Esophagus (tissue), 2 donors: Measurements from ENCODE around the gene BET1. TPM values are rescaled to one million over a fixed set of nuclear protein-coding genes. Genes with fewer than 3 reads are reported as not detected.

Experiments
- H3K27ac ChIP-seq, 2 donors: one replicate each; pipeline ENCODE4 v1.5.1; 2013; ENCODE audit warnings: low read depth in 2 of 2, mild to moderate bottlenecking in 2 of 2, inconsistent platforms in 1 of 2, low read length in 1 of 2, moderate library complexity in 1 of 2
- H3K27me3 ChIP-seq, 2 donors: one replicate each; pipeline ENCODE4 v1.6.1; 2013; ENCODE audit warnings: low read length in 2 of 2, control low read depth in 1 of 2, mild to moderate bottlenecking in 1 of 2; ENCODE audit not compliant: insufficient read depth in 2 of 2, control insufficient read depth in 1 of 2
- H3K36me3 ChIP-seq, 2 donors: one replicate each; pipeline ENCODE4 v1.6.1; 2013; ENCODE audit warnings: low read length in 1 of 2; ENCODE audit not compliant: control insufficient read depth in 2 of 2, insufficient read depth in 2 of 2
- H3K4me1 ChIP-seq, 2 donors: one replicate each; pipeline ENCODE4 v1.6.1; 2013; ENCODE audit warnings: low read length in 1 of 2; ENCODE audit not compliant: control insufficient read depth in 2 of 2, insufficient read depth in 2 of 2
- H3K4me3 ChIP-seq, 2 donors: one replicate each; pipeline ENCODE4 v1.5.1; 2013; ENCODE audit warnings: low read length in 2 of 2, mild to moderate bottlenecking in 2 of 2, low read depth in 1 of 2, moderate library complexity in 1 of 2
- H3K9me3 ChIP-seq, 2 donors: one replicate each; pipeline ENCODE4 v1.6.1; 2013; ENCODE audit warnings: mild to moderate bottlenecking in 2 of 2, low read depth in 1 of 2, low read length in 1 of 2, moderate library complexity in 1 of 2; ENCODE audit not compliant: control insufficient read depth in 2 of 2, insufficient read depth in 1 of 2
- WGBS, 2 donors: extraction: QIAGEN DNeasy Blood & Tissue Kit; methylation state at CpG; one replicate each; pipeline ENCODE4 v1.1.7; 2013; 5-methylcytosine and 5-hydroxymethylcytosine counted together
- polyA plus RNA-seq, 2 donors: library from polyadenylated mRNA; stranded (reverse); fragments of 200-250 nt; gene quantifications; one replicate each; pipeline ENCODE4 v1.2.3, GENCODE V29; 2013
- donor health status: healthy with polysubstance abuse.
- donor health status: Bipolar disorder and iron deficiency.

BET1 gene
- polyA plus RNA-seq, 2 donors = 11.6 to 15.9 TPM

- no peak overlapping the region for H3K27ac ChIP-seq
- 37 to 45% methylated on average over 3 of the region's 3 CpGs for WGBS, 2 donors
- no peaks in the 10 kb centered on the region for H3K9me3 ChIP-seq
- H3K36me3 ChIP-seq = no peaks in the 10 kb centered on the region
- H3K4me3 ChIP-seq = no peak overlapping the region
- H3K27me3 ChIP-seq = no peaks in the 10 kb centered on the region
- H3K4me1 ChIP-seq = no peaks in the 10 kb centered on the region
Measured at GRCh38 chr7:94022550-94022949, 18.4 kb upstream of the BET1 start.

GRCh38 chr7:94016786-94017185, 12.6 kb upstream of the BET1 start:
- WGBS, 2 donors = 63% methylated on average over 1 of the region's 1 CpG
- no peaks in the 10 kb centered on the region for H3K27me3 ChIP-seq
- no peaks in the 10 kb centered on the region for H3K36me3 ChIP-seq
- H3K9me3 ChIP-seq = no peaks in the 10 kb centered on the region
- no peak overlapping the region for H3K27ac ChIP-seq
- no peaks in the 10 kb centered on the region for H3K4me1 ChIP-seq
- no peak overlapping the region for H3K4me3 ChIP-seq

GRCh38 chr7:94015538-94015937, 11.4 kb upstream of the BET1 start:
- H3K9me3 ChIP-seq = no peaks in the 10 kb centered on the region
- no peaks in the 10 kb centered on the region for H3K36me3 ChIP-seq
- no peaks in the 10 kb centered on the region for H3K4me1 ChIP-seq
- no peak overlapping the region for H3K4me3 ChIP-seq
- no peak overlapping the region for H3K27ac ChIP-seq
- H3K27me3 ChIP-seq = no peaks in the 10 kb centered on the region

- Histone ChIP-seq H3K4me3 (no peak overlapping the region), H3K27ac (no peak overlapping the region), H3K9me3 (no peaks in the 10 kb centered on the region), H3K27me3 (no peaks in the 10 kb centered on the region), H3K36me3 (no peaks in the 10 kb centered on the region), H3K4me1 (no peaks in the 10 kb centered on the region)
- WGBS, 2 donors = 65 to 71% methylated on average over 1 of the region's 1 CpG
Measured at GRCh38 chr7:94012746-94013145, 8.6 kb upstream of the BET1 start.

GRCh38 chr7:94011714-94012353, 7.7 kb upstream of the BET1 start:
- H3K9me3 ChIP-seq = no peaks in the 10 kb centered on the region
- no peak overlapping the region for H3K27ac ChIP-seq
- no peaks in the 10 kb centered on the region for H3K4me1 ChIP-seq
- H3K36me3 ChIP-seq = no peaks in the 10 kb centered on the region
- no peak overlapping the region for H3K4me3 ChIP-seq
- 95% methylated on average over 35 of the region's 35 CpGs for WGBS, 2 donors
- H3K27me3 ChIP-seq = no peaks in the 10 kb centered on the region

- Histone ChIP-seq H3K4me3 (no peak overlapping the region), H3K27ac (no peak overlapping the region), H3K4me1 (no peaks in the 10 kb centered on the region), H3K27me3 (no peaks in the 10 kb centered on the region), H3K36me3 (no peaks in the 10 kb centered on the region), H3K9me3 (no peaks in the 10 kb centered on the region)
- 61 to 62% methylated on average over 2 of the region's 2 CpGs for WGBS, 2 donors
Measured at GRCh38 chr7:94008537-94008936, 4.4 kb upstream of the BET1 start.

GRCh38 chr7:94005753-94006152, 1.6 kb upstream of the BET1 start:
- Histone ChIP-seq H3K4me1 (peaks cover 0 to under 1% of the 10 kb centered on the region in 2 donors), H3K9me3 (no peaks in the 10 kb centered on the region), H3K27me3 (no peaks in the 10 kb centered on the region), H3K27ac (no peak overlapping the region), H3K36me3 (no peaks in the 10 kb centered on the region), H3K4me3 (no peak overlapping the region)
- 79 to 80% methylated on average over 3 of the region's 3 CpGs for WGBS, 2 donors

- Histone ChIP-seq H3K36me3 (no peaks in the 10 kb centered on the region), H3K9me3 (no peaks in the 10 kb centered on the region), H3K27ac (peak overlapping the region; percentile 77 to 89), H3K27me3 (no peaks in the 10 kb centered on the region), H3K4me1 (peaks cover 0 to 2% of the 10 kb centered on the region in 2 donors), H3K4me3 (peak overlapping the region; percentile 74 to 97)
- WGBS, 2 donors = 3 to 4% methylated on average over 16 of the region's 16 CpGs
Measured at GRCh38 chr7:94003446-94004023, 620 bp downstream of the BET1 start.

GRCh38 chr7:94001396-94001795, 2.8 kb downstream of the BET1 start:
- Histone ChIP-seq H3K27ac (no peak overlapping the region), H3K4me3 (no peak overlapping the region), H3K27me3 (no peaks in the 10 kb centered on the region), H3K36me3 (peaks cover 0 to 2% of the 10 kb centered on the region in 2 donors), H3K9me3 (no peaks in the 10 kb centered on the region), H3K4me1 (peaks cover 0 to 2% of the 10 kb centered on the region in 2 donors)
- 93 to 95% methylated on average over 1 of the region's 1 CpG for WGBS, 2 donors

- Histone ChIP-seq H3K27me3 (no peaks in the 10 kb centered on the region), H3K36me3 (peaks cover 0 to 2% of the 10 kb centered on the region in 2 donors), H3K9me3 (no peaks in the 10 kb centered on the region), H3K27ac (no peak overlapping the region), H3K4me1 (peaks cover 0 to 2% of the 10 kb centered on the region in 2 donors), H3K4me3 (no peak overlapping the region)
- WGBS, 2 donors = 92 to 93% methylated on average over 3 of the region's 3 CpGs
Measured at GRCh38 chr7:93997868-93998267, 6.3 kb downstream of the BET1 start.
